SK-N-SH treated with all-trans-retinoic acid at 6 μM for 48 hours (cell line): ENCODE data around the gene OBSCN.

Experiments
- ARNTL ChIP-seq: fragments of 450-650 bp; formaldehyde crosslinking; IDR thresholded peaks from 2 replicates; pipeline ENCODE4 v1.5.0; 2020; ENCODE audit warnings: low read depth, mild to moderate bottlenecking, moderate library complexity, borderline replicate concordance
- BACH2 ChIP-seq: fragments of 250-450 bp; sonication (Bioruptor Pico); IDR thresholded peaks from 2 replicates; pipeline ENCODE4 v1.9.0; 2021; ENCODE audit warnings: mild to moderate bottlenecking, borderline replicate concordance
- CSDC2 ChIP-seq: fragments of 250-450 bp; sonication (Bioruptor Pico); IDR thresholded peaks from 2 replicates; pipeline ENCODE4 v1.5.0; 2020; ENCODE audit warnings: mild to moderate bottlenecking, moderate library complexity
- ISL1 ChIP-seq: fragments of 250-450 bp; sonication (Bioruptor Pico); IDR thresholded peaks from 2 replicates; pipeline ENCODE4 v2.1.2; 2022; ENCODE audit warnings: mild to moderate bottlenecking, moderate library complexity
- PATZ1 ChIP-seq: fragments of 250-450 bp; sonication (Bioruptor Pico); IDR thresholded peaks from 2 replicates; pipeline ENCODE4 v1.8.0; 2020; ENCODE audit warnings: mild to moderate bottlenecking, moderate library complexity, borderline replicate concordance
- RARB ChIP-seq: fragments of 250-450 bp; sonication (Bioruptor Pico); IDR thresholded peaks from 2 replicates; pipeline ENCODE4 v1.8.0; 2021; ENCODE audit warnings: mild to moderate bottlenecking, moderate library complexity
- TOX ChIP-seq: fragments of 250-450 bp; sonication (Bioruptor Pico); IDR thresholded peaks from 2 replicates; pipeline ENCODE4 v1.8.0; 2021; ENCODE audit warnings: mild to moderate bottlenecking, moderate library complexity, borderline replicate concordance
- TSHZ2 ChIP-seq: fragments of 250-450 bp; sonication (Bioruptor Pico); IDR thresholded peaks from 2 replicates; pipeline ENCODE4 v1.5.0; 2020; ENCODE audit warnings: mild to moderate bottlenecking, moderate library complexity
- ZFP30 ChIP-seq: fragments of 450-650 bp; formaldehyde crosslinking; IDR thresholded peaks from 2 replicates; pipeline ENCODE4 v1.5.0; 2022; ENCODE audit warnings: mild to moderate bottlenecking, moderate library complexity
- ZNF8 ChIP-seq: fragments of 450-650 bp; formaldehyde crosslinking; IDR thresholded peaks from 2 replicates; pipeline ENCODE4 v1.5.0; 2020; ENCODE audit warnings: mild to moderate bottlenecking, moderate library complexity

- TF ChIP-seq CSDC2 (CRISPR knock-in tag) = no peak
- TF ChIP-seq ZFP30 (CRISPR knock-in tag) = no peak
- no peak for TF ChIP-seq PATZ1 (CRISPR knock-in tag)
- no peak for TF ChIP-seq ISL1 (CRISPR knock-in tag)
- TF ChIP-seq TOX (CRISPR knock-in tag) = no peak
- no peak for TF ChIP-seq ZNF8 (CRISPR knock-in tag)
- TF ChIP-seq TSHZ2 (CRISPR knock-in tag) = no peak
- no peak for TF ChIP-seq ARNTL (CRISPR knock-in tag)
- TF ChIP-seq RARB (CRISPR knock-in tag) = no peak
- TF ChIP-seq BACH2 (CRISPR knock-in tag) = no peak
Measured at GRCh38 chr1:228405979-228406228, 198.1 kb downstream of the OBSCN start.
